Measurements from ENCODE around the gene CGREF1. TPM values are rescaled to one million over a fixed set of nuclear protein-coding genes. Genes with fewer than 3 reads are reported as not detected.

CGREF1 gene
- total RNA-seq, 1 donor from 2014 or later = 0.31 TPM

DNA sequence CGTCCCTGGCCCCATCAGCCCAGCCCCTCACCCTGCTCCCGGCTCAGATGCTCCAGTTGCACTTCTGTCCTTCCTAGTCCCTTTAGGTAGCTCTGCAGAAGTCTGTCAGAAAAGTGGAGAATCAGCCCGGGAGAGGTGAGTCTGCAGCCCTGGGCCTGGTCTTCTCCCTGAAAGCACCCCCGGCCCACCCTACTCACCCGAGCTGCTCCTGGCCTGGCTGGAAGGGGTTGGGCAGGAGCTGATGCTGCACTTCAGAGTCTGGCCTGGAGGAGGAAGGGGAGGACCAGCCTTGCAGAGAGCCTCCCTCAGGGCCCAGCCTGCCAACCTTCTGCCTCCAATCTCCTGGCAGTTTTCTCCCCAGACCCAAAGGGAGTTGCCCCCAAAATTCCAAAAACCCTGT lies 16.6 kb downstream of the CGREF1 start:
- H3K27ac Mint-ChIP-seq = no peak overlapping the region
- POLR2A ChIA-PET = interaction anchor here (0.6 to 1.1 kb wide), 2 partner anchors 34 to 177 kb away, joined by 4 to 7 read pairs; no protein-coding TSS in a partner anchor
- CTCF ChIA-PET = interaction anchor here (0.9 to 4.6 kb wide), 3 partner anchors 32 to 178 kb away, joined by 3 to 38 read pairs (median 4); partner anchors contain the start of gene PREB
- intact Hi-C loops (cut with micrococcal nuclease) = no loop called here
- H3K4me1 Mint-ChIP-seq = no peaks in the 10 kb centered on the region
- TF ChIP-seq, protein P1, sequence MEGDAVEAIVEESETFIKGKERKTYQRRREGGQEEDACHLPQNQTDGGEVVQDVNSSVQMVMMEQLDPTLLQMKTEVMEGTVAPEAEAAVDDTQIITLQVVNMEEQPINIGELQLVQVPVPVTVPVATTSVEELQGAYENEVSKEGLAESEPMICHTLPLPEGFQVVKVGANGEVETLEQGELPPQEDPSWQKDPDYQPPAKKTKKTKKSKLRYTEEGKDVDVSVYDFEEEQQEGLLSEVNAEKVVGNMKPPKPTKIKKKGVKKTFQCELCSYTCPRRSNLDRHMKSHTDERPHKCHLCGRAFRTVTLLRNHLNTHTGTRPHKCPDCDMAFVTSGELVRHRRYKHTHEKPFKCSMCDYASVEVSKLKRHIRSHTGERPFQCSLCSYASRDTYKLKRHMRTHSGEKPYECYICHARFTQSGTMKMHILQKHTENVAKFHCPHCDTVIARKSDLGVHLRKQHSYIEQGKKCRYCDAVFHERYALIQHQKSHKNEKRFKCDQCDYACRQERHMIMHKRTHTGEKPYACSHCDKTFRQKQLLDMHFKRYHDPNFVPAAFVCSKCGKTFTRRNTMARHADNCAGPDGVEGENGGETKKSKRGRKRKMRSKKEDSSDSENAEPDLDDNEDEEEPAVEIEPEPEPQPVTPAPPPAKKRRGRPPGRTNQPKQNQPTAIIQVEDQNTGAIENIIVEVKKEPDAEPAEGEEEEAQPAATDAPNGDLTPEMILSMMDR (IDR thresholded peaks at IDR 0.05) = no peak
- H3K27me3 Mint-ChIP-seq = peaks cover 6% of the 10 kb centered on the region
- DNase-seq = no peak
- no peaks in the 10 kb centered on the region for H3K36me3 Mint-ChIP-seq (ENCODE audit: low read depth)
- no peaks in the 10 kb centered on the region for H3K9me3 Mint-ChIP-seq
- ATAC-seq (ENCODE audit: low read depth) = no peak
- H3K4me3 Mint-ChIP-seq = no peak overlapping the region

DNA sequence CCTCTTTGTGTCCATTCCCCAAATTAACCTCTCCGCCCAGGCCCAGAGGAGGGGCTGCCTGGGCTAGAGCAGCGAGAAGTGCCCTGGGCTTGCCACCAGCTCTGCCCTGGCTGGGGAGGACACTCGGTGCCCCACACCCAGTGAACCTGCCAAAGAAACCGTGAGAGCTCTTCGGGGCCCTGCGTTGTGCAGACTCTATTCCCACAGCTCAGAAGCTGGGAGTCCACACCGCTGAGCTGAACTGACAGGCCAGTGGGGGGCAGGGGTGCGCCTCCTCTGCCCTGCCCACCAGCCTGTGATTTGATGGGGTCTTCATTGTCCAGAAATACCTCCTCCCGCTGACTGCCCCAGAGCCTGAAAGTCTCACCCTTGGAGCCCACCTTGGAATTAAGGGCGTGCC lies 18.9 kb downstream of the CGREF1 start:
- intact Hi-C loops (cut with micrococcal nuclease) = no loop called here
- no peak for ATAC-seq (ENCODE audit: low read depth)
- ChIA-PET CTCF (interaction anchor here (0.7 to 4.6 kb wide), 5 partner anchors 91 to 203 kb away, joined by 3 to 38 read pairs (median 7); partner anchors contain the start of gene CAD), POLR2A (no interaction called here)
- H3K4me3 Mint-ChIP-seq = no peak overlapping the region
- peaks cover 6% of the 10 kb centered on the region for H3K27me3 Mint-ChIP-seq
- H3K4me1 Mint-ChIP-seq = peaks cover 11% of the 10 kb centered on the region
- TF ChIP-seq, protein P1 (IDR thresholded peaks at IDR 0.05) = no peak
- H3K27ac Mint-ChIP-seq = no peak overlapping the region
- H3K9me3 Mint-ChIP-seq = no peaks in the 10 kb centered on the region
- no peak for DNase-seq
- H3K36me3 Mint-ChIP-seq (ENCODE audit: low read depth) = no peaks in the 10 kb centered on the region

DNA sequence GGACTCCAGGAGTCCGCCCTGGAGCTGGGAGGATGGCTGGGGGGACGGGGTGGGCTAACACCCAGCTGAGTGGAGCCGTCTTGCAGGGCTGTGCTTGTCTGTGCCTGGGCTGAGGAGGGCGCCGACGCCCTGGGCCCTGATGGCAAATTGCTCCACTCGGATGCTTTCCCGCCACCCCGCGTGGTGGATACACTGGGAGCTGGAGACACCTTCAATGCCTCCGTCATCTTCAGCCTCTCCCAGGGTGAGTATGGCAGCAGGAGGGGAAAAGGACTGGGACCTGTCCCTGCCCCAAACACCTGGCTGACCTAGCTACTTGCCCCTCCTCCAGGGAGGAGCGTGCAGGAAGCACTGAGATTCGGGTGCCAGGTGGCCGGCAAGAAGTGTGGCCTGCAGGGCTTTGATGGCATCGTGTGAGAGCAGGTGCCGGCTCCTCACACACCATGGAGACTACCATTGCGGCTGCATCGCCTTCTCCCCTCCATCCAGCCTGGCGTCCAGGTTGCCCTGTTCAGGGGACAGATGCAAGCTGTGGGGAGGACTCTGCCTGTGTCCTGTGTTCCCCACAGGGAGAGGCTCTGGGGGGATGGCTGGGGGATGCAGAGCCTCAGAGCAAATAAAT lies 19.5 kb downstream of the CGREF1 start:
- DNase-seq (no peak), ATAC-seq (ENCODE audit: low read depth) (no peak)
- ChIA-PET CTCF (interaction anchor here (0.9 to 4.6 kb wide), 5 partner anchors 92 to 204 kb away, joined by 3 to 38 read pairs (median 7); partner anchors contain the start of genes CAD and TRIM54), POLR2A (interaction anchor here (0.5 kb wide), 1 partner anchor 12 kb away, joined by 4 read pairs; no protein-coding TSS in a partner anchor)
- Mint-ChIP-seq H3K9me3 (no peaks in the 10 kb centered on the region), H3K4me3 (no peak overlapping the region), H3K27me3 (peaks cover 1% of the 10 kb centered on the region), H3K36me3 (ENCODE audit: low read depth) (no peaks in the 10 kb centered on the region), H3K27ac (no peak overlapping the region), H3K4me1 (peaks cover 11% of the 10 kb centered on the region)
- TF ChIP-seq, protein P1 (IDR thresholded peaks at IDR 0.05) = no peak
- intact Hi-C loops (cut with micrococcal nuclease) = no loop called here

DNA sequence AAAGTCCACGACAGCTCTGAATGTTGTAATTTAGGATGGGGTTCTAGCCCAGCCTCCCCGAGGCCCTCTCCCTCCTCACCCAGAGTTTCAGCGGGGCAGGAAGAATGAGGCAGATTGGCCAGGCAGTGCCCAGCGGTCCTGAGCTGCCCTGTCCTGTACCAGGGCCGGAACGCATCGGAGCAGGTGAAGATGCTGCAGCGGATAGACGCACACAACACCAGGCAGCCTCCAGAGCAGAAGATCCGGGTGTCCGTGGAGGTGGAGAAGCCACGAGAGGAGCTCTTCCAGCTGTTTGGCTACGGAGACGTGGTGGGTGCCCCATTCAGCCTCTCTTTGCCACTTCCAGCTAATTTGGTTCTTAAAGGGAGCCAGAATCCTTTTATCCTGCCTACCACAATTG lies 21.6 kb downstream of the CGREF1 start:
- DNase-seq (no peak), ATAC-seq (ENCODE audit: low read depth) (no peak)
- Mint-ChIP-seq H3K9me3 (no peaks in the 10 kb centered on the region), H3K27me3 (no peaks in the 10 kb centered on the region), H3K36me3 (ENCODE audit: low read depth) (no peaks in the 10 kb centered on the region), H3K4me1 (peaks cover 11% of the 10 kb centered on the region), H3K4me3 (no peak overlapping the region), H3K27ac (no peak overlapping the region)
- ChIA-PET POLR2A (interaction anchor here (2.1 kb wide), 1 partner anchor 26 kb away, joined by 7 read pairs; the partner anchor contains the start of gene OST4), CTCF (interaction anchor here (0.7 to 2.1 kb wide), 8 partner anchors 16 to 206 kb away, joined by 3 to 14 read pairs (median 4); no protein-coding TSS in a partner anchor)
- TF ChIP-seq, protein P1 (IDR thresholded peaks at IDR 0.05) = no peak
- intact Hi-C loops (cut with micrococcal nuclease) = no loop called here

DNA sequence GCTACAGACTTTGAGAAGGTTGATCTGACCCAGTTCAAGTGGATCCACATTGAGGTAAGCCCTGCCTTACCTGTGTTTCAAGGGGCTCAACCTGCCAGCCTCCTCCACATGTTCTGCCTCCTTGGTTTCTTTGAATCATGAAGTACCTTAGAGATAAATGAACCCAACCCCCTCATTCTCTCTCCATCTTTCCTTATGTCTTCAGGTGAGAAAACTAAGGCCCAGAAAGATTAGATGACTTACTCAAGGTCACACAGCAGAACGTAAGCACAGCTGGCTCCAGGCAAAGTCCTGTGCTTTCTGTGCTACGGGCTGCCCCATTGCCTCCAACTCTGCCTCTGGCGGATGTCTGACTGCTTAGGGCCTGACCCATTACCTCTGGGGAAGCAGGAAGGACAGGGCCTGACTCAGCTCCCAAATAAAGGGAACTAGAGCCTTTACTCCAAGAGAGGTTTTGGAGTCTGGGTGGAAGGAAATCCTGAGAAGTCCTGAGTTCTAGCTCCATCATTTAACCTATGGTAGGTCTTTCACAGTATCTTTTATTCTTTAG lies 22.1 kb downstream of the CGREF1 start:
- CTCF ChIA-PET = interaction anchor here (0.7 to 2.1 kb wide), 8 partner anchors 9 to 206 kb away, joined by 3 to 14 read pairs (median 4); no protein-coding TSS in a partner anchor
- intact Hi-C loops (cut with micrococcal nuclease) = loop anchor here (1.0 kb wide), 1 partner anchor 11 kb away; the partner anchor contains the start of gene KHK
- Mint-ChIP-seq H3K4me1 (peaks cover 11% of the 10 kb centered on the region), H3K36me3 (ENCODE audit: low read depth) (no peaks in the 10 kb centered on the region), H3K27ac (no peak overlapping the region), H3K4me3 (no peak overlapping the region), H3K27me3 (no peaks in the 10 kb centered on the region), H3K9me3 (no peaks in the 10 kb centered on the region)
- POLR2A ChIA-PET = interaction anchor here (1.4 to 2.1 kb wide), 3 partner anchors 26 to 115 kb away, joined by 4 to 7 read pairs (median 6); partner anchors contain the start of genes ATRAID, OST4, PREB and SLC5A6
- no peak for ATAC-seq (ENCODE audit: low read depth)
- TF ChIP-seq, protein P1 (IDR thresholded peaks at IDR 0.05) = no peak
- no peak for DNase-seq
